ENCODE data around the gene SDCCAG8. TPM values are rescaled to one million over a fixed set of nuclear protein-coding genes. Genes with fewer than 3 reads are reported as not detected.

The SDCCAG8 gene
- total RNA-seq, 2 donors from 2014 or later = 25.7 to 36.9 TPM

- H3K36me3 Mint-ChIP-seq (ENCODE audit: low read depth) = peaks cover 7% of the 10 kb centered on the region
- no peak overlapping the region for H3K4me3 Mint-ChIP-seq
- peak overlapping the region; percentile 2 for H3K27ac Mint-ChIP-seq
Observed at GRCh38 chr1:243507001-243507671, 251.3 kb downstream of the SDCCAG8 start.

GRCh38 chr1:243507672-243508302, 251.9 kb downstream of the SDCCAG8 start:
- Mint-ChIP-seq H3K27me3 (no peaks in the 10 kb centered on the region), H3K27ac (no peak overlapping the region), H3K4me1 (peaks cover 13% of the 10 kb centered on the region), H3K4me3 (no peak overlapping the region), H3K36me3 (ENCODE audit: low read depth) (peaks cover 4% of the 10 kb centered on the region)
- no peaks in the 10 kb centered on the region for H3K9me3 ChIP-seq (ENCODE audit: control insufficient read depth, low read length, poor library complexity, severe bottlenecking)
- ATAC-seq (no peak), DNase-seq (no peak)

More at GRCh38 chr1:243507001-243507671, 251.3 kb downstream of the SDCCAG8 start:
- DNase-seq (no peak), ATAC-seq (no peak)
- no peaks in the 10 kb centered on the region for H3K9me3 ChIP-seq (ENCODE audit: control insufficient read depth, low read length, poor library complexity, severe bottlenecking)
- Mint-ChIP-seq H3K4me1 (peaks cover 13% of the 10 kb centered on the region), H3K27me3 (no peaks in the 10 kb centered on the region)

- no peaks in the 10 kb centered on the region for H3K9me3 ChIP-seq (ENCODE audit: control insufficient read depth, low read length, poor library complexity, severe bottlenecking)
- ATAC-seq = peak; percentile 70
- H3K27me3 Mint-ChIP-seq = no peaks in the 10 kb centered on the region
- DNase-seq = no peak
- no peak overlapping the region for H3K4me3 Mint-ChIP-seq
- peaks cover 4% of the 10 kb centered on the region for H3K36me3 Mint-ChIP-seq (ENCODE audit: low read depth)
- H3K4me1 Mint-ChIP-seq = peaks cover 13% of the 10 kb centered on the region
- H3K27ac Mint-ChIP-seq = peak overlapping the region; percentile 6
Observed at GRCh38 chr1:243508303-243508713, 252.5 kb downstream of the SDCCAG8 start.

- no peaks in the 10 kb centered on the region for H3K9me3 ChIP-seq (ENCODE audit: control insufficient read depth, low read length, poor library complexity, severe bottlenecking)
- H3K27ac Mint-ChIP-seq = peak overlapping the region; percentile 6
- H3K27me3 Mint-ChIP-seq = no peaks in the 10 kb centered on the region
- H3K4me3 Mint-ChIP-seq = no peak overlapping the region
- ATAC-seq (no peak), DNase-seq (no peak)
- H3K36me3 Mint-ChIP-seq (ENCODE audit: low read depth) = peaks cover 4% of the 10 kb centered on the region
- H3K4me1 Mint-ChIP-seq = peaks cover 13% of the 10 kb centered on the region
Observed at GRCh38 chr1:243508943-243509342, 253.1 kb downstream of the SDCCAG8 start.

- DNase-seq (no peak), ATAC-seq (no peak)
- Mint-ChIP-seq H3K27ac (no peak overlapping the region), H3K4me1 (peaks cover 16% of the 10 kb centered on the region), H3K36me3 (ENCODE audit: low read depth) (peaks cover 4% of the 10 kb centered on the region), H3K27me3 (no peaks in the 10 kb centered on the region), H3K4me3 (no peak overlapping the region)
- H3K9me3 ChIP-seq (ENCODE audit: control insufficient read depth, low read length, poor library complexity, severe bottlenecking) = no peaks in the 10 kb centered on the region
Observed at GRCh38 chr1:243510928-243511327, 255.1 kb downstream of the SDCCAG8 start.

- peaks cover 16% of the 10 kb centered on the region for H3K4me1 Mint-ChIP-seq
- ATAC-seq (no peak), DNase-seq (no peak)
- H3K27ac Mint-ChIP-seq = peak overlapping the region; percentile 1
- H3K4me3 Mint-ChIP-seq = no peak overlapping the region
- no peaks in the 10 kb centered on the region for H3K27me3 Mint-ChIP-seq
- H3K36me3 Mint-ChIP-seq (ENCODE audit: low read depth) = peaks cover 7% of the 10 kb centered on the region
- H3K9me3 ChIP-seq (ENCODE audit: control insufficient read depth, low read length, poor library complexity, severe bottlenecking) = no peaks in the 10 kb centered on the region
Observed at GRCh38 chr1:243513726-243514491, 258.1 kb downstream of the SDCCAG8 start.

GRCh38 chr1:243514927-243515326, 259.1 kb downstream of the SDCCAG8 start:
- peaks cover 16% of the 10 kb centered on the region for H3K4me1 Mint-ChIP-seq

GRCh38 chr1:243520831-243521230, 265.0 kb downstream of the SDCCAG8 start:
- no peaks in the 10 kb centered on the region for H3K9me3 ChIP-seq (ENCODE audit: control insufficient read depth, low read length, poor library complexity, severe bottlenecking)
- Mint-ChIP-seq H3K27me3 (no peaks in the 10 kb centered on the region), H3K36me3 (ENCODE audit: low read depth) (peaks cover 9% of the 10 kb centered on the region), H3K27ac (no peak overlapping the region), H3K4me3 (no peak overlapping the region), H3K4me1 (peaks cover 8% of the 10 kb centered on the region)
- no peak for ATAC-seq
- no peak for DNase-seq

More at GRCh38 chr1:243514927-243515326, 259.1 kb downstream of the SDCCAG8 start:
- ATAC-seq (no peak), DNase-seq (no peak)
- Mint-ChIP-seq H3K27ac (no peak overlapping the region), H3K27me3 (no peaks in the 10 kb centered on the region), H3K4me3 (no peak overlapping the region), H3K36me3 (ENCODE audit: low read depth) (peaks cover 9% of the 10 kb centered on the region)
- H3K9me3 ChIP-seq (ENCODE audit: control insufficient read depth, low read length, poor library complexity, severe bottlenecking) = no peaks in the 10 kb centered on the region

- Mint-ChIP-seq H3K4me3 (no peak overlapping the region), H3K27me3 (no peaks in the 10 kb centered on the region), H3K27ac (no peak overlapping the region), H3K36me3 (ENCODE audit: low read depth) (peaks cover 7% of the 10 kb centered on the region), H3K4me1 (peaks cover 10% of the 10 kb centered on the region)
- DNase-seq (no peak), ATAC-seq (no peak)
- H3K9me3 ChIP-seq (ENCODE audit: control insufficient read depth, low read length, poor library complexity, severe bottlenecking) = no peaks in the 10 kb centered on the region
Observed at GRCh38 chr1:243523766-243524165, 267.9 kb downstream of the SDCCAG8 start.

GRCh38 chr1:243525085-243525487, 269.2 kb downstream of the SDCCAG8 start:
- peaks cover 3% of the 10 kb centered on the region for H3K36me3 Mint-ChIP-seq (ENCODE audit: low read depth)
- H3K4me3 Mint-ChIP-seq = no peak overlapping the region
- ATAC-seq (no peak), DNase-seq (no peak)
- no peaks in the 10 kb centered on the region for H3K9me3 ChIP-seq (ENCODE audit: control insufficient read depth, low read length, poor library complexity, severe bottlenecking)
- H3K27ac Mint-ChIP-seq = no peak overlapping the region
- H3K27me3 Mint-ChIP-seq = no peaks in the 10 kb centered on the region
- H3K4me1 Mint-ChIP-seq = peaks cover 10% of the 10 kb centered on the region

GRCh38 chr1:243526180-243526579, 270.3 kb downstream of the SDCCAG8 start:
- no peak for ATAC-seq
- no peak overlapping the region for H3K4me3 Mint-ChIP-seq
- no peak for DNase-seq
- H3K4me1 Mint-ChIP-seq = peaks cover 10% of the 10 kb centered on the region
- H3K9me3 ChIP-seq (ENCODE audit: control insufficient read depth, low read length, poor library complexity, severe bottlenecking) = no peaks in the 10 kb centered on the region
- H3K36me3 Mint-ChIP-seq (ENCODE audit: low read depth) = peaks cover 3% of the 10 kb centered on the region
- no peak overlapping the region for H3K27ac Mint-ChIP-seq
- no peaks in the 10 kb centered on the region for H3K27me3 Mint-ChIP-seq

- peaks cover 8% of the 10 kb centered on the region for H3K4me1 Mint-ChIP-seq
- DNase-seq = no peak
- H3K27ac Mint-ChIP-seq = no peak overlapping the region
- no peaks in the 10 kb centered on the region for H3K9me3 ChIP-seq (ENCODE audit: control insufficient read depth, low read length, poor library complexity, severe bottlenecking)
- peaks cover 1% of the 10 kb centered on the region for H3K36me3 Mint-ChIP-seq (ENCODE audit: low read depth)
- no peak overlapping the region for H3K4me3 Mint-ChIP-seq
- H3K27me3 Mint-ChIP-seq = no peaks in the 10 kb centered on the region
- no peak for ATAC-seq
Observed at GRCh38 chr1:243528459-243529121, 272.7 kb downstream of the SDCCAG8 start.

GRCh38 chr1:243529512-243529911, 273.7 kb downstream of the SDCCAG8 start:
- DNase-seq = no peak
- Mint-ChIP-seq H3K36me3 (ENCODE audit: low read depth) (no peaks in the 10 kb centered on the region), H3K27ac (no peak overlapping the region), H3K27me3 (no peaks in the 10 kb centered on the region), H3K4me3 (no peak overlapping the region), H3K4me1 (peaks cover 6% of the 10 kb centered on the region)
- ATAC-seq = no peak
- no peaks in the 10 kb centered on the region for H3K9me3 ChIP-seq (ENCODE audit: control insufficient read depth, low read length, poor library complexity, severe bottlenecking)

All from T-helper 17 cell (primary cell).